Measurements from ENCODE around the gene HECA. TPM values are rescaled to one million over a fixed set of nuclear protein-coding genes. Genes with fewer than 3 reads are reported as not detected.
"Not testable (repeated sequence)": the region's sequence is repeated elsewhere in the genome, so short reads cannot be mapped to it uniquely, and the experiment has no call there.

Gene HECA
- polyA plus RNA-seq, 1 of the 3 experiments (the other 2 are of a cell fraction): 1.6 TPM

- Histone ChIP-seq H3K9ac (no peak overlapping the region), H3K27me3 (ENCODE audit: insufficient read depth) (no peaks in the 10 kb centered on the region), H2AFZ (ENCODE audit: low read depth) (no peak overlapping the region), H3K79me2 (ENCODE audit: insufficient read depth) (peaks cover 22% of the 10 kb centered on the region; the same call in 1 of the 2 replicates), H3K4me2 (no peak overlapping the region), H3K9me2 (no peaks in the 10 kb centered on the region), H3K4me3 (ENCODE audit: low read depth in 2 of 2, low read length in 1 of 2) (no peak overlapping the region), H4K20me1 (ENCODE audit: insufficient read depth) (no peaks in the 10 kb centered on the region), H3K36me3 (replicated peaks in 1 of 2; ENCODE audit: control insufficient read depth in 1 of 2, insufficient read depth in 2 of 2, low read length in 1 of 2) (no peaks in the 10 kb centered on the region), H3F3A (replicated peaks; ENCODE audit: insufficient read depth) (no peaks in the 10 kb centered on the region), H3K9me3 (no peaks in the 10 kb centered on the region), H3K4me1 (ENCODE audit: control insufficient read depth in 1 of 2, insufficient read depth in 2 of 2, low read depth in 1 of 2, low read length in 1 of 2) (no peaks in the 10 kb centered on the region), H3K27ac (ENCODE audit: low read depth in 2 of 2, low read length in 1 of 2) (no peak overlapping the region)
- no peak for DNase-seq
- WGBS (ENCODE audit: low lambda C conversion rate): 91% methylated on average over 4 of the region's 4 CpGs
- TF ChIP-seq CHD2 (IDR thresholded peaks at IDR 0.05; ENCODE audit: low read length, partially characterized antibody): no peak
- TF ChIP-seq NRF1 (IDR thresholded peaks at IDR 0.05; ENCODE audit: low read depth, low read length): no peak
- POLR2A ChIA-PET: no interaction called here
- CTCF ChIA-PET: no interaction called here
Observed at GRCh38 chr6:139156551-139156950, 21.7 kb downstream of the HECA start.

- H3K9ac ChIP-seq; H3K9me2 ChIP-seq; H4K20me1 ChIP-seq (ENCODE audit: insufficient read depth); H3K4me2 ChIP-seq; H3F3A ChIP-seq (replicated peaks; ENCODE audit: insufficient read depth); H3K36me3 ChIP-seq (replicated peaks in 1 of 2; ENCODE audit: control insufficient read depth in 1 of 2, insufficient read depth in 2 of 2, low read length in 1 of 2); H3K27me3 ChIP-seq (ENCODE audit: insufficient read depth); H3K9me3 ChIP-seq; POLR2A ChIA-PET; DNase-seq; H3K27ac ChIP-seq (ENCODE audit: low read depth in 2 of 2, low read length in 1 of 2); H3K4me3 ChIP-seq (ENCODE audit: low read depth in 2 of 2, low read length in 1 of 2); H2AFZ ChIP-seq (ENCODE audit: low read depth); H3K4me1 ChIP-seq (ENCODE audit: control insufficient read depth in 1 of 2, insufficient read depth in 2 of 2, low read depth in 1 of 2, low read length in 1 of 2); CTCF ChIA-PET: not testable (repeated sequence)
- H3K79me2 ChIP-seq (ENCODE audit: insufficient read depth): peaks cover 22% of the 10 kb centered on the region; the same call in 1 of the 2 replicates
- 88% methylated on average over 5 of the region's 5 CpGs for WGBS (ENCODE audit: low lambda C conversion rate)
Observed at GRCh38 chr6:139157086-139157485, 22.2 kb downstream of the HECA start.

GRCh38 chr6:139159016-139159415, 24.1 kb downstream of the HECA start:
- no peaks in the 10 kb centered on the region for H3K9me2 ChIP-seq
- H2AFZ ChIP-seq (ENCODE audit: low read depth): no peak overlapping the region
- CTCF ChIA-PET: no interaction called here
- H3K4me1 ChIP-seq (ENCODE audit: control insufficient read depth in 1 of 2, insufficient read depth in 2 of 2, low read depth in 1 of 2, low read length in 1 of 2): no peaks in the 10 kb centered on the region
- H3K27ac ChIP-seq (ENCODE audit: low read depth in 2 of 2, low read length in 1 of 2): no peak overlapping the region
- no peaks in the 10 kb centered on the region for H3F3A ChIP-seq (replicated peaks; ENCODE audit: insufficient read depth)
- TF ChIP-seq FOSL2 (IDR thresholded peaks at IDR 0.05; ENCODE audit: borderline replicate concordance, low read depth) (no peak), RXRA (IDR thresholded peaks at IDR 0.05; ENCODE audit: borderline replicate concordance, low read depth) (no peak), PBX3 (IDR thresholded peaks at IDR 0.05) (no peak), TCF12 (IDR thresholded peaks at IDR 0.05) (no peak), FOXJ3 (CRISPR knock-in tag; IDR thresholded peaks at IDR 0.05) (no peak), IRF3 (IDR thresholded peaks at IDR 0.05; ENCODE audit: low read depth, low read length) (no peak), TEAD4 (IDR thresholded peaks at IDR 0.05; ENCODE audit: borderline replicate concordance, insufficient read depth) (no peak), SMC3 (IDR thresholded peaks at IDR 0.05; ENCODE audit: low read depth, low read length) (no peak), FOXM1 (IDR thresholded peaks at IDR 0.05; ENCODE audit: low read depth) (no peak), ELF1 (IDR thresholded peaks at IDR 0.05) (no peak), RAD21 (IDR thresholded peaks at IDR 0.05; ENCODE audit: low read length) (no peak), NFIC (IDR thresholded peaks at IDR 0.05; ENCODE audit: borderline replicate concordance) (no peak)
- TF ChIP-seq, protein P1, sequence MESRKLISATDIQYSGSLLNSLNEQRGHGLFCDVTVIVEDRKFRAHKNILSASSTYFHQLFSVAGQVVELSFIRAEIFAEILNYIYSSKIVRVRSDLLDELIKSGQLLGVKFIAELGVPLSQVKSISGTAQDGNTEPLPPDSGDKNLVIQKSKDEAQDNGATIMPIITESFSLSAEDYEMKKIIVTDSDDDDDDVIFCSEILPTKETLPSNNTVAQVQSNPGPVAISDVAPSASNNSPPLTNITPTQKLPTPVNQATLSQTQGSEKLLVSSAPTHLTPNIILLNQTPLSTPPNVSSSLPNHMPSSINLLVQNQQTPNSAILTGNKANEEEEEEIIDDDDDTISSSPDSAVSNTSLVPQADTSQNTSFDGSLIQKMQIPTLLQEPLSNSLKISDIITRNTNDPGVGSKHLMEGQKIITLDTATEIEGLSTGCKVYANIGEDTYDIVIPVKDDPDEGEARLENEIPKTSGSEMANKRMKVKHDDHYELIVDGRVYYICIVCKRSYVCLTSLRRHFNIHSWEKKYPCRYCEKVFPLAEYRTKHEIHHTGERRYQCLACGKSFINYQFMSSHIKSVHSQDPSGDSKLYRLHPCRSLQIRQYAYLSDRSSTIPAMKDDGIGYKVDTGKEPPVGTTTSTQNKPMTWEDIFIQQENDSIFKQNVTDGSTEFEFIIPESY (IDR thresholded peaks at IDR 0.05; ENCODE audit: borderline replicate concordance, low read depth): no peak
- H3K79me2 ChIP-seq (ENCODE audit: insufficient read depth): peaks cover 12% of the 10 kb centered on the region; the same call in 1 of the 2 replicates
- 93% methylated on average over 4 of the region's 4 CpGs for WGBS (ENCODE audit: low lambda C conversion rate)
- H3K9me3 ChIP-seq: no peaks in the 10 kb centered on the region
- no peak for DNase-seq
- no peaks in the 10 kb centered on the region for H3K27me3 ChIP-seq (ENCODE audit: insufficient read depth)
- no peak overlapping the region for H3K4me3 ChIP-seq (ENCODE audit: low read depth in 2 of 2, low read length in 1 of 2)
- no peaks in the 10 kb centered on the region for H4K20me1 ChIP-seq (ENCODE audit: insufficient read depth)
- H3K4me2 ChIP-seq: no peak overlapping the region
- POLR2A ChIA-PET: no interaction called here
- H3K36me3 ChIP-seq (replicated peaks in 1 of 2; ENCODE audit: control insufficient read depth in 1 of 2, insufficient read depth in 2 of 2, low read length in 1 of 2): no peaks in the 10 kb centered on the region
- no peak overlapping the region for H3K9ac ChIP-seq
